Measurements from ENCODE around the gene KRTAP2-4.
"Not testable (repeated sequence)": the region's sequence is repeated elsewhere in the genome, so short reads cannot be mapped to it uniquely, and the experiment has no call there.

Gene KRTAP2-4

GRCh38 chr17:41071606-41072360 lies 6.1 kb upstream of the KRTAP2-4 start:
- in situ Hi-C loops (cut with MboI; ENCODE audit: low sequenced_read_pairs), result no loop called here

DNA sequence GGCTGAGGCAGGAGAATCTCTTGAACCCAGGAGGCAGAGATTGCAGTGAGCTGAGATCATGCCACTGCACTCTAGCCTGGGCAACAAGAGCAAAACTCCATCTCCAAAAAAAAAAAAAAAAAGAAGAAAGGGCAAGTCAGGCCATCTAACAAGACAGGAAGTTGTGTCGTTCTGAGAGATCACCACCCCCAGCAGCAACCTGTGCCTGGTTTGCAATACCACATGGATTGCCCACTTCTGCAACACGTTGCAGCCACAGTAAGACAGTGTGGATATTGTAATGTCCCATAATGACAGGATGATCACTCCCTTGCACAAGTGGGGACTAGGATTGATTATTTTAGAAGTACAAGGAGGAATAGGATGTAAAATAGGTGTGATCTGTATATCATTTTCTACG lies 3.4 kb upstream of the KRTAP2-4 start:
- in situ Hi-C loops (cut with MboI; ENCODE audit: low sequenced_read_pairs), result no loop called here

DNA sequence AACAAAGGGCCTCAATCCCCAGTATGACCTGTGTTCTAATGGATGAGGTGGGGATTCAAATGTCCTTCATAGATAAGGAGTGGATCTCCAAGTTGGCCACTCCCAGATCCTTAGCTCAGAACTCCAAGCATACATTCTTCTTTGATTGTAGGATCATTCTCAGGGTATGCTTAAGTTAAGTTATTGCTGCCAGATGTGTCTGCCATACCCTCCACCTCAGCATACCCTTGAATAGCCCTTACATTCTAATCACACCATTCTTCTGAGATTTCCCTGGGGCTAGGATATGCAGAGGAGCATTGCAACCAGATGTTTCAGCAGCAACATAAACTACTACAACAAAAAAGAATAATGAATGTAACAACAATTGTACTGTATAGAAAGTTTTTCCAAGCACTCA lies 1.6 kb upstream of the KRTAP2-4 start:
- in situ Hi-C loops (cut with MboI; ENCODE audit: low sequenced_read_pairs), result no loop called here

GRCh38 chr17:41065016-41065689 lies 526 bp downstream of the KRTAP2-4 start:
- in situ Hi-C loops (cut with MboI; ENCODE audit: low sequenced_read_pairs), result not testable (repeated sequence)

GRCh38 chr17:41064301-41064700 lies 1.4 kb downstream of the KRTAP2-4 start:
- in situ Hi-C loops (cut with MboI; ENCODE audit: low sequenced_read_pairs), result no loop called here

DNA sequence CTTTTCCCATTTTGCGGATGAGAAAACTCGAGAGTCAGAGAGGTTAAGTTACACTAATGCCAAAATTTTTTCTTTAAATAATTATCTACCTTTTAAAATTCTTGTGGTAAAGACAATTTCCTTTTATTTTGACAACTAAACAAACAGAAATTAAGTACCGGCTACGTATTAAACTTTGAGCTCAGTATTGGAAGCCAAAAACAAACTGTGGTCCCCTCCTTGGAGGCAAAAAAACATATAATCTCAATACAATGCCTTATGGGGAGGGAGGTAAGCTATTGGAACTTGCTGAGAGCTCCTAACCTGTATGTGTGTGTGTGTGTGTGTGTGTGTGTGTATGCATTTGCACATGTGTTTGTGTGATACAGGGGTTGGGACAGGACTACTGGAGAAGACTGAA lies 2.2 kb downstream of the KRTAP2-4 start:
- in situ Hi-C loops (cut with MboI; ENCODE audit: low sequenced_read_pairs), result no loop called here

DNA sequence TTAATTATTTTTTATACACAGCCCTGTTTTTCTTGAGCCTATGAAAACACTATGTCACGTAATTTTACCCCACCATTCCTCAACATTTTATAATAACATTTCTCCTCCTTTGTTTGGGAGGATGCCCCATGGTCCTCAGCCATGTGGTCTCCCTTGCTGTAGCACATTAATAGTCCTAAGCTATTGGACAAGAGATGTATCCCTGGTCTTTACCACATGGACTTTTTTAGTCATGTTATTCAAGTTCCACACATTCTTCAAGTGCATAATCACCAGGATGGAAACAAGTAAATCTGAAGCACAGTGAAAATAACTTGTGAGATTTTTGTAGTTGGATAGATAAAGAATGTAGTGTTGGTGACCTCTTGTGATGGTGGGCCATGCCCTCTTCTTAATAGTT lies 3.7 kb downstream of the KRTAP2-4 start:
- in situ Hi-C loops (cut with MboI; ENCODE audit: low sequenced_read_pairs), result no loop called here

GRCh38 chr17:41060052-41060604 lies 5.6 kb downstream of the KRTAP2-4 start, which contains the start of gene KRTAP2-3:
Gene KRTAP2-3, minus strand, starts transcription at chr17:41060114. Its CDS starts 64 bp downstream, at chr17:41060050.
- in situ Hi-C loops (cut with MboI; ENCODE audit: low sequenced_read_pairs), result no loop called here

DNA sequence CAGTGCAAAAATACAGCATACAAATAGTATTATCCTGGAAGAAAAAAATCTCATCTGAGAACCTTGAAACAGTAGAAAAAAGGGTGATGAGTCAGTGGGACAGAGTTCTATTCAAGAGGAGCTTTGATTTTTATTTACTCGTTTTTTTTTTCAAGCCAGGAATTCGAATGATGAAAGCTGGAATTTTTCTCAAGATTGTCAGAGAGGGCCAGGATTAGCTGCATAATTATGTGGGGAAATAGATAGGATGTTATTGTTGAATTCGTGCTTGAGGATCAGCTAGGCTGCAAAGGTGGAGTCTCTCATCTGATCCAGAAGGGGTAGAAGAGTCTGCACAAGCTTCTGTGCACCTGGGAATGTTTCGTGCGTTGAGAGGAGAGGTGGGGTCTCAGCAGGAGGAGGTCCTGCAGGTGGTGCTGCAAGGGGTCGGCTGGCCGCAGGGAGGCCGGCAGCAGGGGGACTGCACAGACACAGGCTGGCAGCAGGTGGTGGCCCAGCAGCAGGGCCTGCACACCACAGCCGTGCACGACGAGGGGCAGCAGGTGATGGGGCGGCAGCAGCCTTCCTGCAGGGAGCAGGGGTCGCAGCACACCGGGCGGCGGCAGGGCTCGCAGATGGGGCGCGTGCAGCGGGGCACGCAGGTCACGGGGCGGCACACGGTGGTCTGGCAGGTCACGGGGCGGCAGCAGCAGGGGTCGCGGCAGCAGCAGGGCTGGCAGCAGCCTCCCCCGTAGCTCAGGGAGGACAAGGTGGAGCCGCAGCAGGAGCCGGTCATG lies 6.2 kb downstream of the KRTAP2-4 start:
- in situ Hi-C loops (cut with MboI; ENCODE audit: low sequenced_read_pairs), result not testable (repeated sequence)

- in situ Hi-C loops (cut with MboI; ENCODE audit: low sequenced_read_pairs), result no loop called here
Measured at GRCh38 chr17:41058741-41059140, 6.9 kb downstream of the KRTAP2-4 start.

DNA sequence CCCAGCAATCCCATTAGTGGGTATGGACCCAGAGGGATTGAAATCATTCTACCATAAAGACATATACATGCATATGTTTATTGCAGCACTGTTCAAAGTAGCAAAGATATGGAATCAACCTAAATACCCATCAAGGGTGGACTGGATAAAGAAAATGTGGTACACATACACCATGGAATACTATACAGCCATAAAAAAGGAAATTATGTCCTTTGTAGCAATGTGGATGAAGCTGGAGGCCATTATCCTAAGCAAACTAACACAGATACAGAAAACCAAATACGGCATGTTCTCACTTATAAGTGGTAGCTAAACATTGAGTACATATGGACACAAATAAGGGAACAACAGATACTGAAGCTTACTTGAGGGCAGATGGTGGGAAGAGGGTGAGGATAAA lies 8.1 kb downstream of the KRTAP2-4 start:
- in situ Hi-C loops (cut with MboI; ENCODE audit: low sequenced_read_pairs), result no loop called here

DNA sequence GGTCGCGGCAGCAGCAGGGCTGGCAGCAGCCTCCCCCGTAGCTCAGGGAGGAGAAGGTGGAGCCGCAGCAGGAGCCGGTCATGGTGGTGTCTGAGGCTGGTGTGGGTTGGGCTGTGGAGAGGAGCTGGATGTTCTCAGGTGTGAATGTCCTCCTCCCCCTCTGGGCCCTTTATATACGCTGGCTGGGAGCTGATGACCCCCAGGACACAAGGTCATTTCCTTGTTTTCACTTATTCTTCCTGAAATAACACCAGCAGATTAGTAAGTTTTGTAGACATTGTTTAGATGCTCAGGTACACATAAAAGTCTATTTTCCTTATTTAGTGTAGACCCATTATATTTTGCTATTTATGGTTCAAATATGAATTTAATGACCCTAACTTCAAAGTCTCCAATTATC lies 10.5 kb downstream of the KRTAP2-4 start, which contains the start of gene KRTAP2-2:
TSS of gene KRTAP2-2 (minus strand) at position 101 of the 400 bp plus-strand sequence. CDS start at position 82, 19 bp downstream.
- in situ Hi-C loops (cut with MboI; ENCODE audit: low sequenced_read_pairs), result not testable (repeated sequence)

DNA sequence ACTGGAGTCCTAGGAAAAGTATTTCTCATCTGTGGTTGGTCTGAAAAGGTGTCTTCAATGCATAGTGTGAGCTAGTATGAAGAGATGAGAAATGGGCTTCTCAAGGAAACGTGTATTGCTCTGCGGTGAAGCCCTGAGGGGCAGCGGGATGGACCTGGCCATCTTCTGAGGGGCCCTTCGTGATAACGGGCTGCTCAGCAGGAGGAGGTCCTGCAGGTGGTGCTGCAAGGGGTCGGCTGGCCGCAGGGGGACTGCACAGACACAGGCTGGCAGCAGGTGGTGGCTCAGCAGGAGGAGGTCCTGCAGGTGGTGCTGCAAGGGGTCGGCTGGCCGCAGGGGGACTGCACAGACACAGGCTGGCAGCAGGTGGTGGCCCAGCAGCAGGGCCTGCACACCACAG lies 11.1 kb downstream of the KRTAP2-4 start:
- in situ Hi-C loops (cut with MboI; ENCODE audit: low sequenced_read_pairs), result not testable (repeated sequence)

DNA sequence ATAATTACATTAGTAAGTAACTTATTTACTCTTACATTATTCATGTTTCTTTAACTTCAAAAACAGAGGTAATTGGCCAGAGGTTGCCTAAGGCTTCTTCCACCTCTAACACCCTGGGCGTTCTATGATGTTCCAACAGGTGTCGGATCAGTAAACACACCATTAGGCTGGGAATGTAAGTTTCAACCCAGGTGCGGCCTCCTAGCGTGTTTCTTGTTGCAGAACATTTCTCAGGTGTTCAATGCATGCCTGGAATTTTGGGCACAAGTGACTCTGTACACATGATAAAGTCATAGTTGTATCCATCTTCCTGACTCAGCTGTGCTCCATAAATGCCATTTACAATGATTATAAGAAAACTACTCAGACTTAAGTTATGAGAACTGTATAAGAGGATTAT lies 11.7 kb downstream of the KRTAP2-4 start:
- in situ Hi-C loops (cut with MboI; ENCODE audit: low sequenced_read_pairs), result no loop called here

GRCh38 chr17:41052566-41052965 lies 13.1 kb downstream of the KRTAP2-4 start:
- in situ Hi-C loops (cut with MboI; ENCODE audit: low sequenced_read_pairs), result no loop called here

DNA sequence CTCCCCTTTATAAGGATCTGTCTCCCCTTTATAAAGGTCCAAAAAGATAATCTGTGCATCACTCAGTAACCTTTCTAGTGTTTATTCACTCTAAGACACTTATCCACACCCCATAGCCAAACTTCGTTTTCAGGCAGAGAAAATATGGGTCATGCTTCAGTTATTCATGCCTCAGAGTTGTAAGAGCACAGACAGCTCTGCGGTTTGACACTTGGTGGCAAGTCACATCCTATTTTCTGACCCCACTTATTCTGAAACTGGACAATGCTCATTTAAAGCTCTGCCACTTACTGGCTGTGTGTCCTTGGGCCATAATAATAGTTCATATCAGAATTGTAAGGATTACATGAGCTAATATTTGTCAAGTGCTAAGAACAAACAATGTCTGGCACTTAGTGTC lies 16.6 kb downstream of the KRTAP2-4 start:
- in situ Hi-C loops (cut with MboI; ENCODE audit: low sequenced_read_pairs), result no loop called here

DNA sequence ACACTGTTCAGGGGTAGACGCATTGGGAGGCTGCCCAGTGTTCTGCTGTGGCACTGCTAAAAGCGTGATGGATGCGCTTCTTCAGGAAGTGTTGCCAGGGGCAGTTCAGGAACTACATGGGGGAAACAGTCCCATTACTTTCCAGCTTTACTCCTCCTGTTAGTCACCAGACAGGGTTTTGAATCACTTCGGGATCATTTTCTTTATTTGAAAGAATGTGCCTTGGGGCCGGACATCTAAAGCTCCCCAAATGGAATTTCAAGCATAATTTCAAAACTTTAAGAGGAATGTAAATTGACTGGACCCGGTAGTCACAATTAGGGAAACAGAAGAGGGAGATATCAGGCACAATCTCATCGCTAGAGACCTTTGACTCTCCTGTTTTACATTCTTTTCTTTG lies 17.2 kb downstream of the KRTAP2-4 start:
- in situ Hi-C loops (cut with MboI; ENCODE audit: low sequenced_read_pairs), result no loop called here

DNA sequence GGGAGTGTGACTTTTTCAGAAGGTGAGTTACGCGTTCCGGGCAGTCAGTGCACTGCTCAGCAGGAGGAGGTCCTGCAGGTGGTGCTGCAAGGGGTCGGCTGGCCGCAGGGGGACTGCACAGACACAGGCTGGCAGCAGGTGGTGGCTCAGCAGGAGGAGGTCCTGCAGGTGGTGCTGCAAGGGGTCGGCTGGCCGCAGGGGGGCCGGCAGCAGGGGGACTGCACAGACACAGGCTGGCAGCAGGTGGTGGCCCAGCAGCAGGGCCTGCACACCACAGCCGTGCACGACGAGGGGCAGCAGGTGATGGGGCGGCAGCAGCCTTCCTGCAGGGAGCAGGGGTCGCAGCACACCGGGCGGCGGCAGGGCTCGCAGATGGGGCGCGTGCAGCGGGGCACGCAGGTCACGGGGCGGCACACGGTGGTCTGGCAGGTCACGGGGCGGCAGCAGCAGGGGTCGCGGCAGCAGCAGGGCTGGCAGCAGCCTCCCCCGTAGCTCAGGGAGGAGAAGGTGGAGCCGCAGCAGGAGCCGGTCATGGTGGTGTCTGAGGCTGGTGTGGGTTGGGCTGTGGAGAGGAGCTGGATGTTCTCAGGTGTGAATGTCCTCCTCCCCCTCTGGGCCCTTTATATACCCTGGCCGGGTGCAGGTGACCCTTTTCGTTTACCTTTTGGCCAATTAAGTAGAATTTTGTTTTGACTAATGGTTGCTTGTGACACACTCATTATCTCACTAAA lies 18.8 kb downstream of the KRTAP2-4 start, which contains the start of gene KRTAP2-1:
TSS of gene KRTAP2-1 (minus strand) at position 582 of the 731 bp plus-strand sequence. CDS start at position 533, 49 bp downstream.
- in situ Hi-C loops (cut with MboI; ENCODE audit: low sequenced_read_pairs), result not testable (repeated sequence)

GRCh38 chr17:41042953-41043352 lies 22.7 kb downstream of the KRTAP2-4 start:
- in situ Hi-C loops (cut with MboI; ENCODE audit: low sequenced_read_pairs), result no loop called here

Data from HL-60/S4 treated with phorbol 12-myristate 13-acetate at 8.2 ng/mL for 4 days and 3 days (cell line).